GM12801 (cell line): ENCODE data around the gene CTNNBL1.

Experiments
- CTCF ChIP-seq: IDR thresholded peaks from one replicate; pipeline ENCODE4 v1.5.1; 2011; ENCODE audit warnings: control low read depth; ENCODE audit not compliant: insufficient read length; ENCODE audit errors: extremely low read depth

CTNNBL1 gene

GRCh38 chr20:37904845-37905373 lies 211.1 kb downstream of the CTNNBL1 start:
- no peak for TF ChIP-seq CTCF

GRCh38 chr20:37905671-37906613 lies 212.1 kb downstream of the CTNNBL1 start:
- no peak for TF ChIP-seq CTCF

GRCh38 chr20:37907330-37907676 lies 213.5 kb downstream of the CTNNBL1 start:
- TF ChIP-seq CTCF: no peak

- no peak for TF ChIP-seq CTCF
Observed at GRCh38 chr20:37907677-37908401, 214.0 kb downstream of the CTNNBL1 start.

GRCh38 chr20:37911261-37911660 lies 217.4 kb downstream of the CTNNBL1 start:
- no peak for TF ChIP-seq CTCF

GRCh38 chr20:37911838-37912281 lies 218.0 kb downstream of the CTNNBL1 start:
- no peak for TF ChIP-seq CTCF

- no peak for TF ChIP-seq CTCF
Observed at GRCh38 chr20:37912874-37913273, 219.0 kb downstream of the CTNNBL1 start.
